AG10803 (cell line): ENCODE data around the gene DCAF11.

Source experiments
- DNase-seq: peaks from one replicate; pipeline ENCODE4 v3.0.0; 2010; ENCODE audit warnings: low read depth
- H3K4me3 ChIP-seq: 2 replicates; pipeline ENCODE4 v1.5.1; 2011; ENCODE audit warnings: mild to moderate bottlenecking, low read length, control low read depth
- CTCF ChIP-seq: conservative IDR thresholded peaks from 2 replicates; pipeline ENCODE4 v1.5.1; 2011; ENCODE audit warnings: mild to moderate bottlenecking, low read length, control low read depth, inconsistent platforms

DCAF11 gene

GRCh38 chr14:24069411-24069735 lies 45.2 kb upstream of the DCAF11 start:
- no peak overlapping the region for H3K4me3 ChIP-seq
- TF ChIP-seq CTCF, result no peak
- no peak for DNase-seq

GRCh38 chr14:24070285-24071143 lies 44.1 kb upstream of the DCAF11 start:
- H3K4me3 ChIP-seq, result no peak overlapping the region
- no peak for DNase-seq
- TF ChIP-seq CTCF, result no peak

GRCh38 chr14:24071144-24071697 lies 43.4 kb upstream of the DCAF11 start, which contains the start of gene CPNE6:
Gene CPNE6, plus strand, starts transcription at chr14:24071562. Its CDS starts 1,375 bp downstream, at chr14:24072937.
- TF ChIP-seq CTCF, result no peak
- no peak within 1 kb of the TSS for H3K4me3 ChIP-seq
- DNase-seq, result no peak

GRCh38 chr14:24071836-24072430 lies 42.6 kb upstream of the DCAF11 start:
- H3K4me3 ChIP-seq, result no peak overlapping the region
- TF ChIP-seq CTCF, result no peak
- DNase-seq, result no peak

DNA sequence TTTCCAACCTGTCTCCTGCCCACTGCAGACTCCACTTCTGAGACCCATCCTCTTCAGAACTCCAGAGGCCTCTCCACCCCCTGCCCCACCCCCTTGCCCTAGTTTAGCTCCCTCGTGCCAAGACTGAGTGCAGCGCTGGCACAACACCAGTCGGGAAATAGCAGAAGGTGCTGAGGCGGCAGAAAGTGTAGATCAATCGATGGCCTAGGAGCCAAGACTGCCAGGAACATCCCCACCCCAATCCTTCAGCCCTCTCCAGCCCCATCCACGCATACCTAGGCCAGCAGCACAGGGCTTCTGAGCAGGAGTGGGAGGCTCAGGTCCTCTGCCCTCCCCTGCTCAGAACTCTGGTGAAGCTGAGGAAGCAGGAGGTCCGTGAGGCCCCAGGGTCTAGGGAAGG lies 42.1 kb upstream of the DCAF11 start:
- TF ChIP-seq CTCF, result no peak
- no peak overlapping the region for H3K4me3 ChIP-seq
- DNase-seq, result no peak

GRCh38 chr14:24072881-24073877 lies 41.4 kb upstream of the DCAF11 start:
- H3K4me3 ChIP-seq, result no peak overlapping the region
- no peak for DNase-seq
- no peak for TF ChIP-seq CTCF
